ENCODE measurements around the gene IER2.

Gene IER2

DNA sequence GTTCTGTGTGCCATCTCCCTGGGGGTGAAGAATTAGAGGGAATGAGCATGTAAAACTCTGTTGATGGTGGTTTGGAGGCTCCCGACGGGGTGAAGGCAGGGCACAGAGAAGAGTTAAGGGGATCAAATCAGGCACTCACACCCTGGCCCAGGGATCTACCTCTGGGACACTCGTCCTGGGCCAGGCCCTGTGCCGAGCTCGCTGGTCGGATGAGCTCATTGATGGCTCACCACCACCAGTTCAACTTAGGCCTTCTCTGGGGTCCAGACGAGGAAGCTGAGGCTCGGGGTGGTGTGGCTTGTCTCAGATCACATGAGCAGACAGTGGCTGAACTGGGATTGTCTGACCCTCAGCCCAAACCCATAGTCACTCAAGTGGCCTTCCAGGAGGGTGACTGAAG, 30.6 kb upstream of the IER2 start:
- no peak for DNase-seq

DNA sequence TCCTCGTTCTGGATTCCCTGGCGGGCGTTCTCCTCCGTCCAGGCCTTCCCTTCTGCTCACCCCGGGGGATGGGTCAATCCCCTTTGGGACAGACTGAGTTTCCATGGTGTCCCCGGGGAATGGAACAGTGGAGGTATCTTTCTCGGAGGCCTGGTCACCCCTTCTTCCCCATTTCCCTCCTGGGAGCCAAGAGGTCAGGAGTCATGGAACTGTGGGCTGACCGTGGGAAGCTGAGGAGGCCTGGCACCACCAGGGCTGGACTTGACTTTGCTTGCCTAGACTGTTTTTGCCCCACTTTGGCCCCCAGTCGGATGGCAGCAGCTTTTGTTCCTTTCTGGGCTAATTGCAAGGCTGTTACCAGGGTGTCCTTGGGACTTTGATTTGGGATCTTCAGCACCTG, 30.2 kb upstream of the IER2 start:
- no peak for DNase-seq

DNA sequence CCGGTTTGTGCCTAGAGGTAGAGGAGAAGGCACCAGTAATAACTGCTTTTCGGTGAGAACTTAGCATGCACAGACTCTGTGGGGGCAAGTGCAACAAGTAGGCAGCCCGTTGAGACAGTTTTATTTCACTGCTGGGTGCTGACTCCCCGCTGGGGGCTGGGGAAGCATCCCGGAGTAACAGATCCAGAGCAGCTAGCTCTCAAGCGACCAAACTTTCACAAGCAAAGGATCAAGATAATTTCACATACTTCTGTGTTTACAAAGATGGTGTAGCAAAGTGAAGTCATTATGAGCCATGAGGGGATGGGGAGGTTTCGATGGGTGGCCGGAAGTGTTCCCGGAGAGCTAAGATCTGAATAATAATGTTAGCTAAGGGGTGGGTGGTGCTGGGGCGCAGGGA, 29.4 kb upstream of the IER2 start:
- no peak for DNase-seq

DNA sequence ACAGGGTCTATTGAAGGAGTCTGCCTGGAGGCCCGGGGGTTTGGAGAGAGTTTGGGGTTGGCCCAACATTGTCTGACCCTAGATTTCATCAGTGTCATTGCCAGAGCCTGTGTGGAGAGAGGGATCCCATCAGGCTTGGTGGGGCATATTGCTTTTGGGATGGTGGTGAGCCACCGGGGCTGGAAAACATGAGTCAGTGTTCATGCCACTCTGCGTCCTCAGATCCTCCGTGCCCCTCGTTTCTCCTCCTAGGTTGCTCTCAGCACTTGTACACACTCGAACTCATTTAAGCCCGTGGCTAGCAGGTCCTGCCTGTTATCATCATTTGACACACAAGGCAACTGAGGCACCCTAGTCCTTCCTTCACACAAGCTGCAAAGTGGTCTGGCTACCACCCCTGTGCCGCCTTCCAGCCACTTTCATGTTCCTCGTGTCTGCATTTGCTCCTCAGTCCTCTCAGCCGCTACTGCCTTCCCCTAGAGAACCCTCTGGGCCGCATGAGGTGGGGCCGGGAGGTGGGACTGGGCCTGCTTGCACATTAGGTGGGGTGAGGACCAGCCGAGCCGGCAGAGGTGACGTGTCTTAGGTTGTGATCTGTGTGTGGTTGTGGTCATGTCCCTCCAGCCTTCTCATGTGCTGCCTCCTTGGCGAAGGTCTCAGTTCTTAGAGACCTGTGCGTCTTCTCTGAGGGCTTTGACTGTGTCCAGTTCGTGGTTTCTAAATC, 28.5 kb upstream of the IER2 start:
- no peak for DNase-seq

DNA sequence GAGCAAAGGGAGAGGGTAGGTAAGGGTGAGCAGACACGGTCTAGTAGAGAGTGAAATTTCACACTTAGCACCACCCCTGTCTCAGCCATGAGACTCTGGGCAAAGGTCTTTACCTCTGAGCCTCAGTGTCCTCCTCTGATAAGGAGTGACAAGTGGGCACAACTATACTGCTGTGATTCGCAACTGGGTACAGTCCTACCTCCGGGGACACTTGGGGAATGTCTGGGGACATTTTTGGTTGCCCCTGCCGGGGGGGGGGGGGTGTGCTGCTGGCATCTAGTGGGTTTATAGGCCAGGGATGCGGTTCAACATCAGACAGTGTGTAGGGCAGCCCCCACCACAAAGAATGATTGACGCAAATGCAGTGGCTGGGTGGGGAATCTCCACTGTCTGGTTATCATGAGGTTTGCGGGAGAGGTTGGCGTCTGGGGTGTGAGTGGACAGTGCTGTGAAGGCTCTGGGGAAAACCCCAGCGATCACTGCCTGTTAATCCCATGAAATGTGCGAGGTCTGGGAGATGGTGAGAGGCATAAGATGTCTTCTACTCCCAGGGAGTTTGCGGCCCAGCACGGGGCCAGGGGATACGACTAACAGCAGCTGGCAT, 27.8 kb upstream of the IER2 start:
- no peak for DNase-seq

DNA sequence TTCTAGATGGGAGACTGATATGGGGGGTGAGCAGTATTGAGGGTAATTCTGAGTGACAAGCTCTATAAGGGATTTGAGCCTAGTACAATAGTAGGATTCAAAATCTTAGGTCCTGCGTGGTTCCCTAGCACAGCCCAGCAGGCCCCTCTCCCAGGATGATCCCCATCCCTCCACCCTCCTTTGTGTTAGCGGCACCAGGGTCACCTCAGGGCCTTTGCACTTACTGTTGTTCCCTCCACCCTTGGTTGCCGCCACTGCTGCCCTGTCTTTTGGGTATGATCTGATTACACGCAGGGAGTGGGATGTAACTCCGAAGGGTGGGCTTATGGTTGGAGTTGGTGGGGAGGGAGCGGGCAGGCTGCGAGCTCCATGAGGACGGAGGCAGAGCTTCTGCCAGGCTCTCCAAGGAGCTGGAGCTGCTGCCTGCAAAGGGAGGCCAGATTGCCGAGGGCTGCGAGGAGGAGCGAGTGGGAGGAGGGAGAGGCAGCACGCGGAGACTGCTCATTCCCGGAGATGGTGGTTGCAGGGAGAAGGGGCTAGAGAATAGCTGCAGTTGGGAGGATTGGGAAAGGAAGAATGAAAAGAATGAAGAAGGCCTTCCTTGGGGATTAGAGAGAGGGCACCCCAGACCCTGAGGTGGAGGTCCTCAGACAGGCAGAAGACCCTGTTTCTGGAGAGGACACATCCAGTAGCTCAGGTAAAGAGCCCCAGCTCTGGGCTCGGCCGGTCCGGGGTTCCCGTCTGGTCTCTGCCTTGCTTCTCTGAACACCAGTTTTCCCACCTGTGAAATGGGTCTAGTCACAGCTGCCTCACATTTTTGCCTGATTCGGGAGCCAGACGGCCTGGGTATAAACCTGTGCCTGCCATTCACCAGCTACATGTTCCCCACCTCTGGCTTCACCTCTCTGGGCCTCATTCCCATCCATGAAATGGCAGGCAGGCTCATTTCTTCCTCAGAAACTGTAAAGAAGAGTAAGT, 26.9 kb upstream of the IER2 start:
- no peak for DNase-seq

DNA sequence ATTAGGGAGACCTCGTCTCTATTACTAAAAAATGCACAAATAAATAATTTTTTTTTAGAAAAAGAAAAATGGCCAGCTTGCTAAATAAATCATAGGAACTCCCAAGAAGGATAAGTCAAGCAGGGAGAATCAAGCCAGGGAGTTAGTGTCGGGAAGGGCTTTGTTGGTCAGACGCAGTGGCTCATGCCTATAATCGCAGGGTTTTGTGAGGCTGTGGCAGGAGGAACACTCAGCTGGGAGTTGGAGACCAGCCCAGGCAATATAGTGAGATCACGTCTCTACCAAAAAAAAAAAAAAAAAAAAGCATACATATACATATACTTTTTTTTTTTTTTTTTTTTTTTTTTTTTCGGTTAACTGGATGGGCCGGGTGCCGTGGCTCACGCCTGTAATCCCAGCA, 23.2 kb upstream of the IER2 start:
- DNase-seq: no peak

DNA sequence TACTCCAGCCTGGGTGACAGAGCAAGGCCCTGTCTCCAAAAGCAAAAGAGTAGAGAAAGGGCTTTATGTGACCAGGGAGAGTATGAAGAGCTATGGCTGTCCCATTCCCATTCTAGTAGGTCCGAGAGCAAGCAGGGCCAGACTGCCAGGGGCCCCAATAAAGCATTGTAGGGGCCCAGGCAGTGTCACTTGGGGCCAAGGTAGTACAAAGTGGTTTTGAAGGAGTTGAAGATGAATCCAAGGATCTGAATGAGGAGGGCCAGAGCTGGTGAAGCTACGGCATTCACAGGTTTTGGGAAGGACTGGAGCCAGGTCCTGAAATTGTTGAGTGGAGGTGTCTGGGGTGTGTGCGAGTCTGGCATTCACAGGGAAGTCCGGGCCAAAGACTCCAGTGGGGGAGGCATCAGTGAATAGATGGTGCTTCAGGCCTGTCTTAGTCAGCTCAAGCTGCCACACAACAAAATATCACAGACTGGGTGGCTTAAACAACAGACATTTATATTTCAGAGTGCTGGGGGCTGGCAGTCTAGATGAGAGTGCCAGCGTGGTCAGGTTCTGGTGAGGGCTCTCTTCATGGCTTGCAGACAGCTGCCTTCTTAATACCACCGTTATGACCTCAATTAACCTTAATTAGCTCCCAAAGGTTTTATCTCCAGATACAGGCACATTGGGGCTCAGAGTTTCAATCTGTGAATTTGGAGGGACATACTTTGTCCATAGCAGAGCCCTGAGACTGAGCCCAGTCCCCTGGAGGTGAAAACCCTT, 22.2 kb upstream of the IER2 start:
- no peak for DNase-seq

DNA sequence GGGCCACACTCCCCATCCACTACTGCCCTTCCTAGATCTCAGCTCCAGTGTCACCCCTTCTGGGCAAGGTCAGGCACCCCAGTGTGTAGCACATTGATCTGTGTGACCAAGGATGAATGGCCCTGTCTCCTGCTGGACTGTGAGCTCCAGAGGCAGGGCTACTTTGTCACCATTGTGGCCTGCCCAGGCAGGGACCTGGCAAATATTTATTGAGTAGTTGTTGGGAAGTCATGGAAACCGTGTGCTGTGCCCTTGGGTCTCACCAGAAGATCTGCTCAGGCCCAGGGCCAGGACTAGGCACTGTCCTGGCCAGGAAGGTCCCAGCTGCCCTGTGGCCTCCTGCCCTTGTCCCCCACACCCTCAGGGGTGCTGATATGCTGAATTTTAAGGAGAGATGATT, 21.6 kb upstream of the IER2 start:
- DNase-seq: no peak

DNA sequence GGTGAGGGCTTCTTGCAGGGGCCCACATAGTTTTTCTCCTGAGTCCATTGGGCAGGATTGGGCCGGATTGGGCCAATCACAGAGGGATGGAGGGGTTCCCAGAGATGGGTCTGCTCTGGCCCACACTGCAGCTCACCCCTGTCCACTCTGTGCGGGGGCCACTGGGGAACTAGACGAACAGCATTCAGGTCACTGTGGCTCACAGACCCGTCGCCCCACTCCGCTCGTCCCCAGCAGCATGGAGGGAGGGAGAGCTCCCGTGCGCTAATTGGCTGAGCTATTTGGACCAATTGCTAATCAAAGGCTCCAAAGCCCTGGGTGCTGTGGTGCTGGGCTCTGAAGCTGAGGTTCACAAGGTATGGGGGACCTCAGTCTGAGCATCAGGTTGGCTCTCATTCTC, 20.8 kb upstream of the IER2 start:
- no peak for DNase-seq

DNA sequence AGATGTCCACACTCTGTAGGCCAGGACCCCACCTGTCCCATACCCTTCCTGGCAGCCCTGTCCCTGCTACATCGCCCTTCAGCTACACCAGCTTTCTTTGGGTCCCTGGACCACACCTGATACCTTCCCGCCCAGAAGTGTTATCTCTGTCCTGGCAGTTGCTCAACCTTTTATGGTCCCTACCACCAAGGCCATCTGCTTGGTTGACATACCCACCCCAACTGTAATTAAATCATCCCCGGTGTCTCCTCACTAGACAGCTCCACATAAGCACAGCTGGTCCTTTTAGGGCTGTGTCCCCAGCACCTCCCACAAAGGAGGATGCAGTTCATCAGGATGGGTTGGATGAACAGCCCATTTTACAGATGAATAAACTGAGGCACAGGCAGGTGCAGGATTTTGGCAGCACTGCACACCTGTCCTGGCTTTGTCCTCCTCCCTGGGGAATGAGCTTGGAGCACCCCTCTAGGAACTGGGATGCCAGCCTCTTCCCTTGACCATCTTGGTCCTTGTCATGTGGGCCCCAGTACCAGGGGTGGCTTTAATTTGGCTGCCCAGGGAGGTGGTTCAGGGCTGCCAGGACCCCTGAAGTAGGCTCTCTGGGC, 19.2 kb upstream of the IER2 start:
- no peak for DNase-seq

DNA sequence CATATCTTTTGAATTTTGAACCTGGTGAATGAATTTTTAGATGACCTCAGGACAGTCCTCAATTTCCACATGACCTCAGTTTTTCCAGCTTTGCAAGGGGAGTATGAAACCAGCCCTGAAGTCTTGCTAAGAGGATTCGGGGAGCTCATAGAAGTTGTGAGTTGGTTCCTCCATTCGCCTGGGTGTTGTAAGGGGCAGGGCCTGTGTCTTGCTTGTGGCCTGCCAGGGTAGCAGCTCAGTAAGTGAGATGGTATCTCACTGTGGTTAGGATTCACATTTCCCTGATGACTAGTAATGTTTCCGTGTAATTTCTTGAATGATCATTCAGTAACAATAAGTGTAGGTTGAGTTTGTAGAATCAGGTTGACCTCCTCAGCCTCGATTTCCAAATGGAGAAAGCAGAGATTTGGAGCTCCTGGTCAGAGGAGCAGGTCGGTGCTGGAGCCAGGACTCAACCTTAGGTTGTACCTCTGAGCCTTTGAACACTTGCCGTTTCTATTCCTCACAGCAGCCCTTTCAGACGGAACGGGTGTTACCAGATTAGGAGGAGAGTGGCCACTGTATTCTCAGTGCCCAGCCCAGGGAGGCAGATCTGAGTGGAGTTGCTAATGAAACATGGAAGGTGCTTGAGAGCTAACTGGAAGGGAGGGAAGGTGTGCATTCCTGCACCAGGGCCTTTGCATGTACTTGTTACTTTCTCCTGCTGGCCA, 17.6 kb upstream of the IER2 start:
- DNase-seq: peak; percentile 14

DNA sequence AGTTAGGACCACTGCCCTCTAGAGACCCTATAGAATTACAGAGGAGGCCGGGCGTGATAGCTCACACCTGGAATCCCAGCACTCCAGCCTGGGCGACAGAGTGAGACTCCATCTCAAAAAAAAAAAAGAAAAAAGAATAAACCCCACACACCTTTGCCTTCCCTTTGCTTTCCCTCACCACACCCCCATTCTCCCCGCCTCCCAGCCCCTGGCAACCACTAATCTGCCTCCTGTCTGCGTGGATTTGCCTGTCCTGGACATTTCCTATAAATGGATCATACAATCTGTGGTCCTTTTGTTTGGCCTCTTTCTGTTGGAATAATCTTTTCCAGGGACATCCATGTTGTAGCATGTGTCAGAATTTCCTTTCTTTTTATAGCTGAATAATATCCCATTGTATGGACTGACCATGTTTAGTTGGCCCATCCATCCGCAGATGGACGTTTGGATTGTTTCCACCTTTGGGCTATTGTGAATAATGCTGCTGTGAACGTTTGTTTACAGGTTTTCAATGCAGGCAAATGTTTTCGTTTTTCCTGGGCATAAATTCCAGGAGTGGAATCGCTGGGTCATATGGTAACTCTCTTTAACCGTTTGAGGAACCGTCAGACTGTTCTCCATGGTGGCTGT, 16.9 kb upstream of the IER2 start:
- no peak for DNase-seq

DNA sequence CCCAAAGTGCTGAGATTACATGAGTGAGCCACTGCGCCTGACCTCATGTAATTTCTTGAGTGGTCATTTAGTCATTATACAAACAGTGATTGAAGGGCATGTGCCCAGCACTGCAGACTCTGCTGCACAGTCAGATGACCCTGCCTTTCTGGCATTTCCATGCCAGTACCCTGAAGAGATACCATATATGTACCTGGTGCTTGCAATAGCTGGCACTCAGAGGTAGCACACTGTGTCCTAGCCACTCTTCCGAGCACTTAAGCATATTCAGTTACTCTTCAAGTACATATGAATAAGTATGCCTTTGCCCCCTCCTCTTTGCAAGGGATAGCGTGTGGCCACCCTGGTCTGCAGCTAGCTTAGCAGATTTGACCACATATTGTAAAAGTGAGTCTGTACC, 15.6 kb upstream of the IER2 start:
- DNase-seq: no peak

DNA sequence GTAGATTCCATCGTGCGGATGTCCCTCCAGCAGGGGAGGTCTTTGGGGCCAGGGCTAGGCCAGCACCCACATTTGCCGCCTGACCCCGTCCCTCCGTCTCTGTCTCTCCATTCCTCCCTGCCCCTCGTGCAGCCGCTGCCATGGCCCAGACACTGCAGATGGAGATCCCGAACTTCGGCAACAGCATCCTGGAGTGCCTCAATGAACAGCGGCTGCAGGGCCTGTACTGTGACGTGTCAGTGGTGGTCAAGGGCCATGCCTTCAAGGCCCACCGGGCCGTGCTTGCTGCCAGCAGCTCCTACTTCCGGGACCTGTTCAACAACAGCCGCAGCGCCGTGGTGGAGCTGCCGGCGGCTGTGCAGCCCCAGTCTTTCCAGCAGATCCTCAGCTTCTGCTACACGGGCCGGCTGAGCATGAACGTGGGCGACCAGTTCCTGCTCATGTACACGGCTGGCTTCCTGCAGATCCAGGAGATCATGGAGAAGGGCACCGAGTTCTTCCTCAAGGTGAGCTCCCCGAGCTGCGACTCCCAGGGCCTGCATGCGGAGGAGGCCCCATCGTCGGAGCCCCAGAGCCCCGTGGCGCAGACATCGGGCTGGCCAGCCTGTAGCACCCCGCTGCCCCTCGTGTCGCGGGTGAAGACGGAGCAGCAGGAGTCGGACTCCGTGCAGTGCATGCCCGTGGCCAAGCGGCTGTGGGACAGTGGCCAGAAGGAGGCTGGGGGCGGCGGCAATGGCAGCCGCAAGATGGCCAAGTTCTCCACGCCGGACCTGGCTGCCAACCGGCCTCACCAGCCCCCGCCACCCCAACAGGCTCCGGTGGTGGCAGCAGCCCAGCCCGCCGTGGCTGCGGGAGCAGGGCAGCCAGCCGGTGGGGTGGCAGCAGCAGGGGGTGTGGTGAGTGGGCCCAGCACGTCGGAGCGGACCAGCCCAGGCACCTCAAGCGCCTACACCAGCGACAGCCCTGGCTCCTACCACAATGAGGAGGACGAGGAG, 14.8 kb upstream of the IER2 start:
- no peak for DNase-seq

DNA sequence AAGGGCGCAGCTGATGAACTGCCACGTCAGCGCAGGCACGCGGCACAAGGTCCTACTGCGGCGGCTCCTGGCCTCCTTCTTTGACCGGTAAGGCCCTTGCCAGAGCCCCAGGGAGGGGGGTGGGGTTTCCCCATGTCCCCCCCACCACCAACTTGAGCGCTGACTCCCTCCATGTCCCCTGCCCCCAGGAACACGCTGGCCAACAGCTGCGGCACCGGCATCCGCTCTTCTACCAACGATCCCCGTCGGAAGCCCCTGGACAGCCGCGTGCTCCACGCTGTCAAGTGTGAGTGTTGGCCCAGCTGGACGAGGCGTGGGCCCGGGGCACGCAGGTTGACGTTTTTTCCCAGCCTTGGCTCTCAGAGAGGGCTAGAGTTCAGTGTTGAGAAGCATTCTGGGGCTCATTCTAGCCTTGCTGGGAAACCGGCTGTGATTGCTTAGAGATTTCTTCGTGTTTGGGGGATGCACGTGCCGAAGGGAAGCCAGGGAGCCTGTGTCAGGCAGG, 12.9 kb upstream of the IER2 start:
- DNase-seq: no peak

DNA sequence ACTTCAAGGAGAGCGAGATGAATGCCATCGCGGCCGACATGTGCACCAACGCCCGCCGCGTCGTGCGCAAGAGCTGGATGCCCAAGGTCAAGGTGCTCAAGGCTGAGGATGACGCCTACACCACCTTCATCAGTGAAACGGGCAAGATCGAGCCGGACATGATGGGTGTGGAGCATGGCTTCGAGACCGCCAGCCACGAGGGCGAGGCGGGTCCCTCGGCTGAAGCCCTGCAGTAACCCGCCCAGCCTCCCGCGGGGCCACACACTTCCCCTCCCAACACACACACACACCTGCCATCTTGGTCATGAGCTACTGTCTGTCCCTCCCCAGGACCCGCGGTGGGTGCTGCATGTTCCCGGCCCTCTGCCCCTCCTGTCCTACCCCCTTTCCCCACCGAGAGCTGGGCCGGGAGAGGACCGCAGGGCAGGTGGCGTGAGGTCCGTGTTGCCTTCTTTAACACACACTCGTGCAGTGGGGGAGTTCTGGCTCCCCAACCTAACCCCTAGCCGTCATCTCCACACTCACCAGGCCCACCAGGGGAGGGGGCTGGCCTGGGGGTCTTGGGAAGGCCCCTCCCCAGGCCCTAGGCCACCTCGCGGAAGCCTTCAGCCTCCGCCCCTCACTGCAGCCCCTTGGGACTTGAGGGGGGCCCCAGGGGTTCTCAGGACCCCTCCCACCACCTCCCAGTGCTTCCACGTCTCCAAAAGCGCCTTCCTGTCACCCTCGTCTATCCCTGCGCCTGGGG, 11.9 kb upstream of the IER2 start:
- no peak for DNase-seq

DNA sequence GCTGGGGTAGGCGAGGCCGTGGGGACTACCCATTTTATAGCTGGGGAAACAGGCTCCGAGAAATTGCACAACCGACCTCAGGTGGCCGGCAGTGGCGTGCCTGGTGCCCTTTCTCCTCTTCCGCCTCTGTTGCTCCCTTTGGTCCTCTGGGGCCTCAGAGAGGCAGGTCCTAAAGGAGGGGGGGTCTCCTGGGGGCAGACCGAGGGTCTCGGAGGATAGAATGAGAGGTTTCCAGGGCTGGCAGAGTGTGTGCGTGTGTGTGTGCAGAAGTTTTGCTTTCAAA, 11.4 kb upstream of the IER2 start:
- DNase-seq: no peak

DNA sequence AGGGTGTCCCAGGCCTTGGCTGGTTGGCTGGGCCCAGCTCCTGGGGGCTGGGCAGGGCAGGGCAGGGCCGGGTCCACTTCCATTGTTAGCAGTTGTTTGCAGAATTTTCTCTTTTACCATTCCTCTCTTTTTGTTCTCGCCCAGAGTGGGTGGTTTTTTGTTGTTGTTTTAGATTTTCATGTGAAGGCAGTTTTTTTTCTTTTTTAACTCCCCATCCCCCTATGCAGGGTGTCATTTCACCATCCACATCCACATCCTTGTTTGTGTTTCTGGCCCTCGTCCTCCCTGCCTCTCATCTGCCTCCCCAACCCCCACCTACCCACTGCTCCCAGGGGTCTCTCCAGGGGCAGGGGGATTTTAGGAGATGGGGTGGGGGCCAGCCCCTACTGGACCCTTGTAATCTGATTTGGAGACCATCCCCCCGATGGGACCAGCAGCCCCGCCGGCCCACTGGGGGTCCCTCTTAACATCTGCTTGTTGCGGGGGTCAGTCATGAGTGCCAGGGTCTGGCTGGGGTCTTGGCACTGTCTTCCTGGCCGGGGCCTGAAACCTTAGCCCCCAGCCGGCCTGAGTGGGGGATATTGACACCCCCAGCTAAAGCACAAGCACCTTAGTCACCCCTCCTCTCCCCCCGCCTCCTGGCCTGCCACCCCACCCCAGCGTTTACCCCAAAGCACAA, 10.4 kb upstream of the IER2 start:
- DNase-seq: no peak
